ENCODE results near the gene TBKBP1.

- TF ChIP-seq, protein P1, sequence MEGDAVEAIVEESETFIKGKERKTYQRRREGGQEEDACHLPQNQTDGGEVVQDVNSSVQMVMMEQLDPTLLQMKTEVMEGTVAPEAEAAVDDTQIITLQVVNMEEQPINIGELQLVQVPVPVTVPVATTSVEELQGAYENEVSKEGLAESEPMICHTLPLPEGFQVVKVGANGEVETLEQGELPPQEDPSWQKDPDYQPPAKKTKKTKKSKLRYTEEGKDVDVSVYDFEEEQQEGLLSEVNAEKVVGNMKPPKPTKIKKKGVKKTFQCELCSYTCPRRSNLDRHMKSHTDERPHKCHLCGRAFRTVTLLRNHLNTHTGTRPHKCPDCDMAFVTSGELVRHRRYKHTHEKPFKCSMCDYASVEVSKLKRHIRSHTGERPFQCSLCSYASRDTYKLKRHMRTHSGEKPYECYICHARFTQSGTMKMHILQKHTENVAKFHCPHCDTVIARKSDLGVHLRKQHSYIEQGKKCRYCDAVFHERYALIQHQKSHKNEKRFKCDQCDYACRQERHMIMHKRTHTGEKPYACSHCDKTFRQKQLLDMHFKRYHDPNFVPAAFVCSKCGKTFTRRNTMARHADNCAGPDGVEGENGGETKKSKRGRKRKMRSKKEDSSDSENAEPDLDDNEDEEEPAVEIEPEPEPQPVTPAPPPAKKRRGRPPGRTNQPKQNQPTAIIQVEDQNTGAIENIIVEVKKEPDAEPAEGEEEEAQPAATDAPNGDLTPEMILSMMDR (IDR thresholded peaks at IDR 0.05), result no peak
- TF ChIP-seq POLR2A (IDR thresholded peaks at IDR 0.05), result no peak
These were observed 41.1 kb downstream of the TBKBP1 start for GRCh38 chr17:47735139-47735464.

All from thyroid gland (tissue), 4 donors.